Effector memory CD8-positive, alpha-beta T cell (primary cell): ENCODE results near the gene CORO1C.

Experiments
- ATAC-seq: fragments of 150-1000 bp; cut with Tn5 transposase; replicated peaks from 2 replicates; pipeline ENCODE4 v1.10.0; 2021; ENCODE audit warnings: mild to moderate bottlenecking, moderate library complexity
- DNase-seq, 3 experiments: peaks; one replicate each; pipeline ENCODE4 v3.0.0; 2021
- H3K27ac Mint-ChIP-seq, 2 donors: one replicate each; pipeline ENCODE4 v1.8.0; 2022; ENCODE audit warnings: mild to moderate bottlenecking in 2 of 2, mixed read lengths in 2 of 2, moderate library complexity in 2 of 2
- H3K27me3 Mint-ChIP-seq, 2 donors: one replicate each; pipeline ENCODE4 v1.8.0; 2022; ENCODE audit warnings: mixed read lengths in 2 of 2
- H3K36me3 Mint-ChIP-seq: one replicate; pipeline ENCODE4 v1.8.0; 2022; ENCODE audit warnings: mild to moderate bottlenecking, moderate library complexity, mixed read lengths; ENCODE audit not compliant: insufficient read depth
- H3K4me1 Mint-ChIP-seq, 2 donors: one replicate each; pipeline ENCODE4 v1.8.0; 2022; ENCODE audit warnings: low read depth in 2 of 2, mixed read lengths in 2 of 2
- H3K4me3 Mint-ChIP-seq, 2 donors: one replicate each; pipeline ENCODE4 v1.8.0; 2022; ENCODE audit warnings: mild to moderate bottlenecking in 2 of 2, mixed read lengths in 2 of 2, moderate library complexity in 2 of 2
- H3K9me3 Mint-ChIP-seq, 2 donors: one replicate each; pipeline ENCODE4 v1.8.0; 2022; ENCODE audit warnings: mixed read lengths in 2 of 2

Gene CORO1C

DNA sequence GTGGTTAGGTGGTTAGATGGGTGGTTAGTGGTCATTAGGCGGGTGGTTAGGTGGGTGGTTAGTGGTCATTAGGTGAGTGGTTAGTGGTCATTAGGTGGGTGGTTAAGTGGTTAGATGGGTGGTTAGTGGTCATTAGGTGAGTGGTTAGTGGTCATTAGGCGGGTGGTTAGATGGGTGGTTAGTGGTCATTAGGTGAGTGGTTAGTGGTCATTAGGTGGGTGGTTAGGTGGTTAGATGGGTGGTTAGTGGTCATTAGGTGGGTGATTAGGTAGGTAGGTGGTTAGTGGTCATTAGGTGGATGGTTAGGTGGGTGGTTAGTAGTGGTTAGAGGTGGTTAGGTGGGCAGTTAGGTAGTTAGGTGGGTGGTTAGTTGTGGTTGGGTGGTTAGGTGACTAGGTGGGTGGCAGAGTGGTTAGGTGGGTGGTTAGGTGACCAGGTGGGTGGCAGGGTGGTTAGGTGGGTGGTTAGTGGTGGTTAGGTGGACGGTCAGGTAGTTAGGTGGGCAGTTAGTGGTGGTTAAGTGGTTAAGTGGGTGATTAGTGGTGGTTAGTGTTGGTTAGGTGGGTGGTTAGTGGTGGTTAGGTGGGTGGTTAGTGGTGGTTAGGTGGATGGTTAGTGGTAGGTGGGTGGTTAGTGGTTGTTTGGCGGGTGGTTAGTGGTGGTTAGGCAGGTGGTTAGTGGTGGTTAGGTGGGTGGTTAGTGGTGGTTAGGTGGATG, 125.5 kb downstream of the CORO1C start:
- H3K4me3 Mint-ChIP-seq: peak overlapping the region in 1 of 2 donors; percentile 34
- peak overlapping the region; percentile 59 to 65 for H3K27ac Mint-ChIP-seq
- no peaks in the 10 kb centered on the region for H3K27me3 Mint-ChIP-seq
- no peaks in the 10 kb centered on the region for H3K9me3 Mint-ChIP-seq
- no peaks in the 10 kb centered on the region for H3K4me1 Mint-ChIP-seq
- no peak for ATAC-seq
- peaks cover 12% of the 10 kb centered on the region for H3K36me3 Mint-ChIP-seq
- DNase-seq: no peak

GRCh38 chr12:108605000-108605689, 126.2 kb downstream of the CORO1C start:
- H3K27ac Mint-ChIP-seq: peak overlapping the region; percentile 59 to 65
- ATAC-seq (no peak), DNase-seq (no peak)
- H3K4me3 Mint-ChIP-seq: peak overlapping the region in 1 of 2 donors; percentile 34
- H3K4me1 Mint-ChIP-seq: no peaks in the 10 kb centered on the region
- no peaks in the 10 kb centered on the region for H3K9me3 Mint-ChIP-seq
- no peaks in the 10 kb centered on the region for H3K27me3 Mint-ChIP-seq
- H3K36me3 Mint-ChIP-seq: peaks cover 12% of the 10 kb centered on the region

GRCh38 chr12:108604208-108604941, 126.9 kb downstream of the CORO1C start:
- Mint-ChIP-seq H3K4me1 (no peaks in the 10 kb centered on the region), H3K27ac (peak overlapping the region in 1 of 2 donors; percentile 65), H3K9me3 (no peaks in the 10 kb centered on the region), H3K36me3 (peaks cover 14% of the 10 kb centered on the region), H3K27me3 (no peaks in the 10 kb centered on the region), H3K4me3 (no peak overlapping the region)
- DNase-seq: no peak
- no peak for ATAC-seq

DNA sequence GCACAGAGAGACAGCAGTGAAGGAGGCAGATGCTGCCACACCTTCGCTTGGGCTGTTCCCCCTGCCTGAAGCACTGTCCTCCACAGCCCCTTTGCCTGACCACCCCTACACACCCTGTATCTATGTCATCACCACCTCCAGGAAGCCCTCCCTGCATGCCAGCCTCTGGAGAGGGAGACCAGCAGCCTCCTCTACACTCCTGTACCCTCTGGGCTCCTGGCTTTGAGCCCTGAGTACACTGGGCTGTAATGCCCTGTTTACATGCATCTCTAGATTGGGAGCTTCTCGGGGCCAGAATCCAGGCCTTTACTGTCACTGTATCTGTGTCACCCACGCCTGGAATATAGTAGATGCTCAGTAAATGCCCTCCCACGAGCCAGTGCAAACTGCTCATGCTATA, 127.6 kb downstream of the CORO1C start:
- ATAC-seq (no peak), DNase-seq (no peak)
- H3K27me3 Mint-ChIP-seq: no peaks in the 10 kb centered on the region
- H3K27ac Mint-ChIP-seq: no peak overlapping the region
- H3K4me3 Mint-ChIP-seq: no peak overlapping the region
- no peaks in the 10 kb centered on the region for H3K9me3 Mint-ChIP-seq
- peaks cover 14% of the 10 kb centered on the region for H3K36me3 Mint-ChIP-seq
- H3K4me1 Mint-ChIP-seq: no peaks in the 10 kb centered on the region

GRCh38 chr12:108602976-108603704, 128.2 kb downstream of the CORO1C start:
- H3K27me3 Mint-ChIP-seq: no peaks in the 10 kb centered on the region
- ATAC-seq: no peak
- DNase-seq: no peak
- no peaks in the 10 kb centered on the region for H3K9me3 Mint-ChIP-seq
- H3K4me3 Mint-ChIP-seq: no peak overlapping the region
- H3K4me1 Mint-ChIP-seq: no peaks in the 10 kb centered on the region
- peaks cover 14% of the 10 kb centered on the region for H3K36me3 Mint-ChIP-seq
- no peak overlapping the region for H3K27ac Mint-ChIP-seq

DNA sequence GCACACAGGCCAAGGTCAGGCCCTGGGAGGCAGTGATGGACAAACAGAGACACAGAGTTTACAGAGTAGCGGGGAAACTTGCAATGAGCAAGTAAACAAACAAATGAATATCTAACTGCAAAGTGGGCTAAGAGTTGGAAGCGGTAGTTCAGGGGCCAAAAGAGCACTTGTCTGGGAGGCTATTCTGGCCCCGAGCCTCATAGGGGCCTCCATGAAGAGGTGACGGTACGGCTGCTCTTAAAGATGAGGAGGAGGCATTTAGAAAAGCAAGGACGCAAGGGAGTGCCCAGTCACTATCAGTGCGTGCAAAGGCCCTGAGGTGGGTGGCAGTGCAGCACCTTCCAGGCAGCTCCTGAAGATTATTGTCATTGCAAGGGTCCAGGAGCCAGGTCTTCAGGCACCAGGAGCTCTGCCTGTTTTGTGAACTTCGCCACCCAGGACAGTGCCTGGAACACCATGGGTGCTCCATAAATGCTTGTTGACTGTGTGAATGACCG, 129.1 kb downstream of the CORO1C start:
- DNase-seq (no peak), ATAC-seq (no peak)
- no peaks in the 10 kb centered on the region for H3K9me3 Mint-ChIP-seq
- H3K36me3 Mint-ChIP-seq: peaks cover 14% of the 10 kb centered on the region
- no peaks in the 10 kb centered on the region for H3K27me3 Mint-ChIP-seq
- no peak overlapping the region for H3K27ac Mint-ChIP-seq
- no peak overlapping the region for H3K4me3 Mint-ChIP-seq
- no peaks in the 10 kb centered on the region for H3K4me1 Mint-ChIP-seq

GRCh38 chr12:108600702-108601007, 130.7 kb downstream of the CORO1C start:
- peaks cover 11% of the 10 kb centered on the region for H3K36me3 Mint-ChIP-seq
- H3K9me3 Mint-ChIP-seq: no peaks in the 10 kb centered on the region
- H3K4me3 Mint-ChIP-seq: no peak overlapping the region
- DNase-seq (no peak), ATAC-seq (no peak)
- H3K4me1 Mint-ChIP-seq: no peaks in the 10 kb centered on the region
- no peak overlapping the region for H3K27ac Mint-ChIP-seq
- H3K27me3 Mint-ChIP-seq: no peaks in the 10 kb centered on the region

DNA sequence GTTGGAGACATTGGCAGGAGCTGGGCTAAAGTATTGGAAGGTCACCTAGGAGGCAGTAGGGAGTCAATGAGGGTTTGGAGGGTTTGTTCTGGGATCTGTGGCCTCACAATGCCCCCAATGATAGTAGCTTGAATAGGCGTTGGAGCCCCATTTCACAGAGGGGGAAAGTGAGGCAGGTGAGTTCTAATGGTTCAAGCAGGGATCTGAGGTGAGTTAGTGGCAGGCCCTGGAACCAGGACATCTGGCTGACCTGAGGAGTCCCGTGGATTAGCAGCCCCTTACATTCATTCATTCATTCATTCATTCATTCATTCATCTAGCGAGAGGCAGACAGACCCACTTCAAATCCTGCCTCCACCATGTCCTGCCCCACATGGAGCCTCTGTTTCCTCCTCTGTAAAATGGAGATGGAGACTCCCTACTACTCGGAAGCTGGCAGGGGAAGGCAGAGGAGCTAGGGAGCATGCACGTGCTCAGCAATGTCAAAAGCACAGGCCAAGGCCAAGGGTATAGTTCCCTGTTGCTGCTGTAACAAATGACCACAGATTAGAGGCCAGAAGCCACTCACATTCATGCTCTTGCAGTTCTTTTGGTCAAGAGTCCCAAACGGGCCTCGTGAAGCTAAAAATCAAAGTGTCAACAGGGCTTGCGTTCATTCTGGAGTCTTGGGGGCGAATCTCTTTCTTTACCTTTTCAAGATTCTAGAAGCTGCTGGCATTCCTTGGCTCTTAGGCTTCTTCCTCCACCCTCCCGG, 131.2 kb downstream of the CORO1C start:
- no peaks in the 10 kb centered on the region for H3K9me3 Mint-ChIP-seq
- ATAC-seq (no peak), DNase-seq (no peak)
- H3K27me3 Mint-ChIP-seq: no peaks in the 10 kb centered on the region
- H3K4me1 Mint-ChIP-seq: no peaks in the 10 kb centered on the region
- no peak overlapping the region for H3K4me3 Mint-ChIP-seq
- no peak overlapping the region for H3K27ac Mint-ChIP-seq
- peaks cover 9% of the 10 kb centered on the region for H3K36me3 Mint-ChIP-seq

- ATAC-seq (no peak), DNase-seq (no peak)
- H3K9me3 Mint-ChIP-seq: no peaks in the 10 kb centered on the region
- no peak overlapping the region for H3K4me3 Mint-ChIP-seq
- no peak overlapping the region for H3K27ac Mint-ChIP-seq
- H3K36me3 Mint-ChIP-seq: peaks cover 8% of the 10 kb centered on the region
- H3K4me1 Mint-ChIP-seq: no peaks in the 10 kb centered on the region
- no peaks in the 10 kb centered on the region for H3K27me3 Mint-ChIP-seq
Observed at GRCh38 chr12:108599541-108599940, 131.8 kb downstream of the CORO1C start.

- DNase-seq: no peak
- no peaks in the 10 kb centered on the region for H3K9me3 Mint-ChIP-seq
- no peak overlapping the region for H3K27ac Mint-ChIP-seq
- H3K27me3 Mint-ChIP-seq: no peaks in the 10 kb centered on the region
- H3K4me1 Mint-ChIP-seq: no peaks in the 10 kb centered on the region
- no peak overlapping the region for H3K4me3 Mint-ChIP-seq
- no peak for ATAC-seq
- peaks cover 2% of the 10 kb centered on the region for H3K36me3 Mint-ChIP-seq
Observed at GRCh38 chr12:108598553-108599250, 132.6 kb downstream of the CORO1C start.

DNA sequence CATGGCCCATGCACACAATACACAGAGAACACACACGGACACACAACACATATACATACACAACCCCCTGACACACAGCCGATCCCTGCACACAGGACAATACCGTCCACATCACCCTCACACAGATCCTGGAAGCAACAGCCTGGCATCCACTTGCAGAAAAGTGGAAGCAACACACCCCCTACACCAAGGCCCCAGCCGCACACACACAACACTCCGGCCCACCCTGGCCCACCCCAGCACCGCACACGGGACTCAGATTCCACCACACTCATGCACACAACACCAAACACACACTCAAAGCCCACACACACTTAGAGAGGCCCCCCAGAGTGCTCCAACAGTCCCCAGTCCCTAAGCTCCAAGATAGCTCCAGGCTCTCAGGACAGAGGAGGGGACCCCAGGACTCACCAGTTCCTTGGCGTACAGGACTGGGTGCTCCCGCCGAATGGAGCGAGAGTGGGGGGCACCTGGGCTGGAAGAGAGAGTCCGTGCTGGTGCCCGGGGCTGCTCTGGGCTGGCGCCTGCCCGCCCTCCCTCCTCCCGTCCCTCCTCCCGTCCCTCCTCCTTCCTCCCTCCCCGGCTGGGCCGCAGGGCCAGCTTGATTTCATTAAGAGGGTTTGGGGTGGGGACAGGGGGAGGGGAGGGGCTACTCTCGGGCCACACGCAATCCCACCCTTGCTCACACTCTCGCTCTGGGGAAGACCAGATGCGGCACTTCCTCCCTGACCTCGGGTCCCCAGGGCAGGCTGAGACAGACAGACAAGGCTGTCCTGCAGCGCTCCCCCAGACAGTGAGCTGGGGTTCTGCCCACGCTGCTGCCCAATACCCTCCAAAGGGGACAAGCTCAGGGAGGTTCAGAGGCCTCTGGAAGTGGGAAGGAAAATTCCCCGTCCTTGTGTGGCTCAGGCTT, 133.5 kb downstream of the CORO1C start, which contains the start of gene TMEM119:
Gene TMEM119, minus strand, starts transcription at position 526 of the 913 bp plus-strand sequence. CDS start 5,701 bp downstream, outside the sequence.
- ATAC-seq: no peak
- Mint-ChIP-seq H3K27ac (no peak within 1 kb of the TSS), H3K4me3 (no peak within 1 kb of the TSS), H3K9me3 (no peaks in the 10 kb centered on the region), H3K36me3 (peaks cover 2% of the 10 kb centered on the region), H3K27me3 (no peaks in the 10 kb centered on the region), H3K4me1 (no peaks in the 10 kb centered on the region)
- no peak for DNase-seq
